NCI-H345 (cell line): Measurements from ENCODE around the gene COL19A1.

Source experiments
- DNase-seq: peaks from one replicate; lab custom pipeline; 2025; lab: John Stamatoyannopoulos, UW

COL19A1 gene

GRCh38 chr6:70124882-70125545 lies 258.7 kb downstream of the COL19A1 start:
- no peak for DNase-seq

GRCh38 chr6:70125602-70126001 lies 259.2 kb downstream of the COL19A1 start:
- no peak for DNase-seq

- DNase-seq, result no peak
Observed at GRCh38 chr6:70129341-70129740, 263.0 kb downstream of the COL19A1 start.

- no peak for DNase-seq
Observed at GRCh38 chr6:70130865-70131264, 264.5 kb downstream of the COL19A1 start.

GRCh38 chr6:70131528-70131927 lies 265.2 kb downstream of the COL19A1 start:
- DNase-seq, result no peak

- no peak for DNase-seq
Observed at GRCh38 chr6:70133246-70133645, 266.9 kb downstream of the COL19A1 start.

GRCh38 chr6:70134542-70134941 lies 268.2 kb downstream of the COL19A1 start:
- DNase-seq, result no peak

- no peak for DNase-seq
Observed at GRCh38 chr6:70135219-70136160, 269.1 kb downstream of the COL19A1 start.

- DNase-seq, result no peak
Observed at GRCh38 chr6:70136996-70137395, 270.6 kb downstream of the COL19A1 start.

- no peak for DNase-seq
Observed at GRCh38 chr6:70140496-70140895, 274.1 kb downstream of the COL19A1 start.

GRCh38 chr6:70142034-70142433 lies 275.7 kb downstream of the COL19A1 start:
- DNase-seq, result no peak

GRCh38 chr6:70145178-70145577 lies 278.8 kb downstream of the COL19A1 start:
- DNase-seq, result no peak

- DNase-seq, result no peak
Observed at GRCh38 chr6:70149209-70149788, 282.9 kb downstream of the COL19A1 start.

- DNase-seq, result no peak
Observed at GRCh38 chr6:70150521-70150920, 284.2 kb downstream of the COL19A1 start.

GRCh38 chr6:70151616-70152015 lies 285.3 kb downstream of the COL19A1 start:
- DNase-seq, result no peak

- DNase-seq, result no peak
Observed at GRCh38 chr6:70152786-70153185, 286.4 kb downstream of the COL19A1 start.

- DNase-seq, result no peak
Observed at GRCh38 chr6:70157086-70157485, 290.7 kb downstream of the COL19A1 start.

GRCh38 chr6:70160276-70160675 lies 293.9 kb downstream of the COL19A1 start:
- DNase-seq, result no peak

GRCh38 chr6:70162972-70163371 lies 296.6 kb downstream of the COL19A1 start:
- DNase-seq, result no peak

GRCh38 chr6:70163795-70164194 lies 297.4 kb downstream of the COL19A1 start:
- no peak for DNase-seq

- DNase-seq, result no peak
Observed at GRCh38 chr6:70164556-70164955, 298.2 kb downstream of the COL19A1 start.

GRCh38 chr6:70166088-70166958 lies 300.0 kb downstream of the COL19A1 start:
- DNase-seq, result peak; percentile 75
